Ishikawa (cell line): ENCODE data around the gene USE1.
A peak's percentile ranks its signal among the peaks of the same experiment; 100 is the strongest.

Experiments
- CEBPB ChIP-seq: IDR thresholded peaks from 2 replicates; pipeline ENCODE4 v1.6.1; 2012
- CREB1 ChIP-seq: IDR thresholded peaks from 2 replicates; pipeline ENCODE4 v1.6.1; 2012; ENCODE audit warnings: low read depth
- EGR1 ChIP-seq: IDR thresholded peaks from 2 replicates; pipeline ENCODE4 v1.6.1; 2012
- EP300 ChIP-seq: IDR thresholded peaks from 2 replicates; pipeline ENCODE4 v1.6.1; 2012; ENCODE audit warnings: borderline replicate concordance
- FOXM1 ChIP-seq: IDR thresholded peaks from 2 replicates; pipeline ENCODE4 v1.6.1; 2012; ENCODE audit warnings: low read depth, borderline replicate concordance
- NFIC ChIP-seq: IDR thresholded peaks from 2 replicates; pipeline ENCODE4 v1.6.1; 2012
- RAD21 ChIP-seq: IDR thresholded peaks from 2 replicates; pipeline ENCODE4 v1.6.1; 2012; ENCODE audit warnings: low read depth
- TAF1 ChIP-seq: IDR thresholded peaks from 2 replicates; pipeline ENCODE4 v1.6.1; 2012; ENCODE audit warnings: low read depth, mild to moderate bottlenecking
- TCF12 ChIP-seq: IDR thresholded peaks from 2 replicates; pipeline ENCODE4 v1.6.1; 2012; ENCODE audit warnings: low read depth
- TEAD4 ChIP-seq: IDR thresholded peaks from 2 replicates; pipeline ENCODE4 v1.6.1; 2012
- YY1 ChIP-seq: IDR thresholded peaks from 2 replicates; pipeline ENCODE4 v1.6.1; 2012; ENCODE audit warnings: low read depth
- ZBTB7A ChIP-seq: IDR thresholded peaks from 2 replicates; pipeline ENCODE4 v1.6.1; 2012; ENCODE audit warnings: low read depth
- TF ChIP-seq, protein P1 (sequence below): IDR thresholded peaks from 2 replicates; pipeline ENCODE4 v1.6.1; 2012
- TF ChIP-seq, protein P2 (sequence below): IDR thresholded peaks from 2 replicates; pipeline ENCODE4 v1.6.1; 2012
- TF ChIP-seq, protein P3 (sequence below): IDR thresholded peaks from 2 replicates; pipeline ENCODE4 v1.6.1; 2012; ENCODE audit warnings: low read depth, mild to moderate bottlenecking

Gene USE1

DNA sequence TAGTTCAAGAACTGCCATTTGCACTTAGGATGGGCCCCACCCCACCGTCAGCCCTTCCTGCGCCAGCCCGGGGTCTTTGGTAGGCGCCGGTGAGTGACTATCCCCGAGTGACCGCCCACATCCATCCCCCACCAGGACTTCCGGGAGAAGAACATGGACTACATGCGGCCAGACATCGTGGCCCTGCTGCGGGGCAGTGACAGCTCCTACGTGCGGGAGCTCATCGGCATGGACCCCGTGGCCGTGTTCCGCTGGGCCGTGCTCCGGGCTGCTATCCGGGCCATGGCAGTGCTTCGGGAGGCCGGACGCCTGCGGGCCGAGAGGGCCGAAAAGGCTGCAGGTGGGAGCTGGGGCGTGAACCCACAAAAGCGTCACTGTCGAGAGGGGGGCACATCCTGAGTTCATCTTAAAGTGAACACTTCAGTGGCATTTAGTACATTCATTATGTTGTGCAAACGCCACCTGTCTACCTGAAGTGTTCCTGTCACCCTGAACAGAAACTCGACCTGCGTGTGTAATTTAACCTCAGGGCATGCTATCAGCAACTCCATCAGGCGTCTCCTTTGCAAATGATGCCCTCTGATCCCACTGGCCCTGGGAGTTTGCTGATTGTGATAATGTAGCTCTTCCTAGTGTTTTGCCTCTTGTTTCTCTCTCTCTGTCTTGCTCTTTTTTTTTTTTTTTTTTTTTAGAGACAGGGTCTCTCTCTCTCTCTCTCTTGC lies 42.4 kb upstream of the USE1 start:
- TF ChIP-seq, protein P1, sequence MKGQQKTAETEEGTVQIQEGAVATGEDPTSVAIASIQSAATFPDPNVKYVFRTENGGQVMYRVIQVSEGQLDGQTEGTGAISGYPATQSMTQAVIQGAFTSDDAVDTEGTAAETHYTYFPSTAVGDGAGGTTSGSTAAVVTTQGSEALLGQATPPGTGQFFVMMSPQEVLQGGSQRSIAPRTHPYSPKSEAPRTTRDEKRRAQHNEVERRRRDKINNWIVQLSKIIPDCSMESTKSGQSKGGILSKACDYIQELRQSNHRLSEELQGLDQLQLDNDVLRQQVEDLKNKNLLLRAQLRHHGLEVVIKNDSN = no peak
- TF ChIP-seq CREB1 = no peak
- no peak for TF ChIP-seq RAD21
- no peak for TF ChIP-seq TCF12
- no peak for TF ChIP-seq TAF1
- TF ChIP-seq, protein P2, sequence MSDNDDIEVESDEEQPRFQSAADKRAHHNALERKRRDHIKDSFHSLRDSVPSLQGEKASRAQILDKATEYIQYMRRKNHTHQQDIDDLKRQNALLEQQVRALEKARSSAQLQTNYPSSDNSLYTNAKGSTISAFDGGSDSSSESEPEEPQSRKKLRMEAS = no peak
- TF ChIP-seq TEAD4 = no peak
- no peak for TF ChIP-seq EP300
- no peak for TF ChIP-seq ZBTB7A
- no peak for TF ChIP-seq CEBPB
- TF ChIP-seq YY1 = no peak
- TF ChIP-seq EGR1 = no peak
- TF ChIP-seq NFIC = no peak

DNA sequence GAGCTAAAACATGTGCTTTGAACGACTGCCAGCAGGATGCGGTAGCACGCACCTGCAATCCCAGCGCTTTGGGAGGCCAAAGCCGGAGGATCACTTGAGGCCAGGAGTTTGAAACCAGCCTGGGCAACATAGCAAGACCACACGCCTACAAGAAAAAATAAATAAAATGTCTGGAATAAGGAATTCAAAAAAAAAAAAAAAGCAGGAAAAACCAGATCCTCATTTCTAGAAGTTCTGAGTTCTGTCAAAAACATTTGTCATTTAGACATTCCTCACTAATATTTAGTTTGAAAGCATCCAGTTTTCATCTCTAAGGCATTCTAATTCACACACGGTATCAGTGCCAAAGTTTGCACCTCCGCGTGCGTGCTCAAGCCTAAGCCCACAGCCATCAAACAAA lies 36.9 kb upstream of the USE1 start:
- TF ChIP-seq YY1 = no peak
- TF ChIP-seq ZBTB7A = no peak
- TF ChIP-seq TCF12 = no peak
- TF ChIP-seq, protein P2 = no peak

DNA sequence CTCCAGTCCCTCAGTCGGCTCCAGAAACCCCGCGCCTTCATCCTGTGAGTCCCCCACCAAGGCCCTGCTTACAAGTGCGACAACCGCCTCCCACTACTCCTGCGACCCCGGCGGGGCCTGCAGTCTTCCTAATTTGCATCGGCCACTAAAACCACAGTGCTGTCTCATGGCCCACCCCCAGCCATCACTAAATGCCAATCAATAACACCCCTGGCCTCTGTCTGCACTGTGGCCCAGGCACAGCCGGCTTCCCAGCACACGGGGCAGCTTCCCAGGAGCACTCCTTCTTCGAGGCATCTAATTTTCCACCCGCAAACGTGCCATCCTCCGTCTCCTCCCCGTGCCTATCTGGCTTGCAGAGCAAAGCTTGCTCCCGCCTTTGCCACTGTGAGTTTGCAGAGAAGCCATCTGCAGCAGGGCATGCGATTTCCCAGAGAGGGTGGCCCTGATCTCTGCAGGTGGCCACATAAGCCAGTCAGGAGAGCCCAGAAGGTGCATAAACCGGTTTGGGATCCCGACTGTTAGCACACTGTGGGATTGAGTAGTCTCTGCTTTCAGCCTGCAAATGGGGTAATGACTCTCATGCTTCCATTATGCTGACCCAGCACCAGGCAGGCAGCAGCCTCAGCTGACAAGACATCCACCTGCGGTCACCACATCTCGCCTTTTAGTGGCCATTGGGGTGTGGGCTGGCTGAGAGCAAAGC lies 34.0 kb upstream of the USE1 start:
- 0 out of 2 replicates have a peak, but pooled peaks have one; percentile 39 for TF ChIP-seq CEBPB
- no peak for TF ChIP-seq ZBTB7A
- 0 out of 2 replicates have a peak, but pooled peaks have one; percentile 28 for TF ChIP-seq YY1
- TF ChIP-seq, protein P3, sequence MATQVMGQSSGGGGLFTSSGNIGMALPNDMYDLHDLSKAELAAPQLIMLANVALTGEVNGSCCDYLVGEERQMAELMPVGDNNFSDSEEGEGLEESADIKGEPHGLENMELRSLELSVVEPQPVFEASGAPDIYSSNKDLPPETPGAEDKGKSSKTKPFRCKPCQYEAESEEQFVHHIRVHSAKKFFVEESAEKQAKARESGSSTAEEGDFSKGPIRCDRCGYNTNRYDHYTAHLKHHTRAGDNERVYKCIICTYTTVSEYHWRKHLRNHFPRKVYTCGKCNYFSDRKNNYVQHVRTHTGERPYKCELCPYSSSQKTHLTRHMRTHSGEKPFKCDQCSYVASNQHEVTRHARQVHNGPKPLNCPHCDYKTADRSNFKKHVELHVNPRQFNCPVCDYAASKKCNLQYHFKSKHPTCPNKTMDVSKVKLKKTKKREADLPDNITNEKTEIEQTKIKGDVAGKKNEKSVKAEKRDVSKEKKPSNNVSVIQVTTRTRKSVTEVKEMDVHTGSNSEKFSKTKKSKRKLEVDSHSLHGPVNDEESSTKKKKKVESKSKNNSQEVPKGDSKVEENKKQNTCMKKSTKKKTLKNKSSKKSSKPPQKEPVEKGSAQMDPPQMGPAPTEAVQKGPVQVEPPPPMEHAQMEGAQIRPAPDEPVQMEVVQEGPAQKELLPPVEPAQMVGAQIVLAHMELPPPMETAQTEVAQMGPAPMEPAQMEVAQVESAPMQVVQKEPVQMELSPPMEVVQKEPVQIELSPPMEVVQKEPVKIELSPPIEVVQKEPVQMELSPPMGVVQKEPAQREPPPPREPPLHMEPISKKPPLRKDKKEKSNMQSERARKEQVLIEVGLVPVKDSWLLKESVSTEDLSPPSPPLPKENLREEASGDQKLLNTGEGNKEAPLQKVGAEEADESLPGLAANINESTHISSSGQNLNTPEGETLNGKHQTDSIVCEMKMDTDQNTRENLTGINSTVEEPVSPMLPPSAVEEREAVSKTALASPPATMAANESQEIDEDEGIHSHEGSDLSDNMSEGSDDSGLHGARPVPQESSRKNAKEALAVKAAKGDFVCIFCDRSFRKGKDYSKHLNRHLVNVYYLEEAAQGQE = no peak
- TF ChIP-seq, protein P1 = 0 out of 2 replicates have a peak, but pooled peaks have one; percentile 31
- TF ChIP-seq, protein P2 = peak; percentile 76
- no peak for TF ChIP-seq TAF1
- no peak for TF ChIP-seq FOXM1
- no peak for TF ChIP-seq CREB1
- TF ChIP-seq RAD21 = peak; percentile 5; the same call in 1 of the 2 replicates
- TF ChIP-seq TEAD4 = peak; percentile 54; the same call in 1 of the 2 replicates
- no peak for TF ChIP-seq EGR1
- TF ChIP-seq TCF12 = peak; percentile 67; the same call in 1 of the 2 replicates
- TF ChIP-seq EP300 = peak; percentile 63; the same call in 1 of the 2 replicates
- peak; percentile 34; the same call in 1 of the 2 replicates for TF ChIP-seq NFIC

DNA sequence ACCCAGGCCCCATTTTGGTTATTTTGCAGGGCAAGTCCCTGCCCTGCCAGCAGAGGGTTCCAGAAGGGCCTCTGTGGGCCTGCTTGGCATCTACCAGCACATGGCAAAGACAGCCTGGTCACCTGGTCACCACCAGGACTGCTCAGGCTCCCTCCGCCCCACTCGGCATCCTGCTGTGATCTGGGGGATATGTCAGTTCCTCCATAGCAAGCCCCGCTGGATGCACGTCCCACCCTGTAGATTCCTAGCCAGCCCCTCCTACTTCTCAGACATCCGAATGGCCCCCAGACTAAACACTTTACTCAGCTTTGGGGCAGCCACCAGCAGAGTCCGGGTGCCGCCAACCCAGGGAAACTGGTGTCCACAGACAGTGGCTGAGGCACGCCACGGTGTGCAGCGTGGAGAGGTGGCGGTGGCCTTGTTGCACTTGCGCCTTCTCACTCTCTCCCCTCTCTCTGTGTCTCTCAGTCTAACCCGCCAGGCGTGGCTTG lies 31.8 kb upstream of the USE1 start:
- TF ChIP-seq TAF1 = no peak
- TF ChIP-seq CEBPB = no peak
- no peak for TF ChIP-seq EP300
- TF ChIP-seq, protein P3 = no peak
- TF ChIP-seq EGR1 = no peak
- TF ChIP-seq TEAD4 = no peak
- TF ChIP-seq, protein P2 = no peak
- TF ChIP-seq NFIC = no peak
- TF ChIP-seq FOXM1 = no peak
- TF ChIP-seq ZBTB7A = no peak
- no peak for TF ChIP-seq RAD21
- TF ChIP-seq YY1 = no peak
- TF ChIP-seq CREB1 = no peak
- no peak for TF ChIP-seq TCF12
- TF ChIP-seq, protein P1 = no peak
